ENCODE data around the gene SLF2.

Gene SLF2

DNA sequence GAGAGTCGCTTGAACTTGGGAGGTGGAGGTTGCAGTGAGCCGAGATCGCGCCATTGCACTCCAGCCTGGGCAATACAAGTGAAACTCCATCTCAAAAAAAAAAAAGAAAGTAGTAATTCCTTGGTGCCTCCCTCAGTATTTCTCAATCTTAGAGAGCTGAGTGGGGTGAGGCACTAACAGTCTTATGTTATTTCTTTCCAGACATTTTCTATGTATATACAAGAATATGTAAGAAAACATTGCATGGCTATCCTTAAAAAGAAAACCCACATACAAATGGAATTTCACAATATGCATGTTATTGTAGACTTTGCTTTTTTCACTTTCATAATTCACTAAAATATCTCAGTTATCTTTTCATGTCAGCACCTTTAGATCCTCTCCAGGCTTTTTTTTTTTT lies 13.6 kb upstream of the SLF2 start:
- no peak for DNase-seq

DNA sequence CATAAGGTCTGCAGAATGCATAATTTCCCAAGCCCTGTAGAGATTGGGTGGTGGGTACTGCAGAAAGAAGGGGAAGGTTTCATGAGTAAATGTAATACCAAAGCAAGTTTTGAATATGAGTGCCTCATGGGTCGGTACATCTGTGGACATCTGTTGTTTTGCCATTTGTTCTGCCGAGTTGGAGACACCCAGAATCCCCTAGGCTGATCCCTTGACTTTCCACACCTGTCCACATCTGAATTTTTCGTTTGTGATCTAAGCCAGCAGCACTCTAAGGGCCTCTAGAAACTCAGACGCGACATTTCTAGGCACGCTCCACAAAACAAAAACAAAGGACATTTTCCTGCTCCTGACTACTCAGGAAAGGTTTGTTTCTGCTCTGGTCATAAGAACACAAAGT lies 11.7 kb upstream of the SLF2 start:
- DNase-seq, result no peak

DNA sequence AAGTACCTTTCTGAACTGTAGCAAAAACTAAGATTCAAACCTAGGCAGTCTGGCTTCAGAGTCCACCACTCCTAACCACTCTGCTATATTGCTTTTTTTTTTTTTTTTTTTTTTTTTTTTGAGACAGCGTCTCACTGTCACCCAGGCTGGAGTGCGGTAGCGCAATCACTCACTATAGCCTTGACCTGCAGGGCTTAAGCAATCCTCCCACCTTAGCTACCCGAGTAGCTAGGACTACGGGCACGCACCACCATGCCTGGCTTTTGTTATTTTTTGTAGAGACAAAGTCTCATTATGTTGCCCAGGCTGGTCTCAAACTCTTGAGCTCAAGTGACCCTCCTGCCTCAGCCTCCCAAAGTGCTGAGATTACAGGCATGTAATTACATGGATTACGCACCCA lies 10.1 kb upstream of the SLF2 start:
- no peak for DNase-seq

DNA sequence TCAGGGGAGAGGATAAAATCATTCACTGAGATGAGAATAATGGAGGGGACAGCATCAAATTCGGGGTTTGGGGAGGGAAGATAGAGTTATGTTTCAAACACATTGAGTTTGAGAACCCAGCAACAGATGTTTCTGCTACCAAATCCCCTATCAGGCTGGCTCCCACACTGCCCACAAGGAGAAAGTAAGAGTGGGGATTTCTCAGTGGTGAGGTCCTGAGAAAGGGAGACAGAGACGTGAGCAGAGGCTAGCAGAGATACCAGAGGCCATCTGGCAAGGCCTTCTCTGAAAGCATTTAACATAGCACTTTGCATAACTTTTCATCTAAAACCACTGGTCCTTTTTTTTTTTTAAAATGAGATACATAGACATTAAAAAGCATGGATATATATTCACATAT lies 7.8 kb upstream of the SLF2 start:
- no peak for DNase-seq

DNA sequence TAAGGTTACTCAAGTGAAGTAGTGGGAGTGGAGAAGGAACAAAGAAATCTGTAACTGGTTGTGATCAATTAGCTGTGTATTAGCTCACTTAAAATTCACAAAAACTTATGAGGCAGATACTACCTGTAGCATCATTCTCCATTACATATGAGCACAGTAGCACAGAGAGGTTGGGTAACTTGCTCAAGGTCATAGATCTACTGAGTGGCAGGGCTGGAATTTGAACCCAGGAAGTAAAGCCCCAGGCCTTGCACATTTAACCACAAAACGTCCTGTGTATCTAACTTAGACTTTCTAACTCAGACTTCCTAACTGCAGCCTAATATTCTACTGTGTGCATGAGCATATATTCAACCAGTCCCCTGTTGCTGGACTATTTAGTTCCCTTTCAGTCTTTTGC lies 5.6 kb upstream of the SLF2 start:
- DNase-seq, result no peak

DNA sequence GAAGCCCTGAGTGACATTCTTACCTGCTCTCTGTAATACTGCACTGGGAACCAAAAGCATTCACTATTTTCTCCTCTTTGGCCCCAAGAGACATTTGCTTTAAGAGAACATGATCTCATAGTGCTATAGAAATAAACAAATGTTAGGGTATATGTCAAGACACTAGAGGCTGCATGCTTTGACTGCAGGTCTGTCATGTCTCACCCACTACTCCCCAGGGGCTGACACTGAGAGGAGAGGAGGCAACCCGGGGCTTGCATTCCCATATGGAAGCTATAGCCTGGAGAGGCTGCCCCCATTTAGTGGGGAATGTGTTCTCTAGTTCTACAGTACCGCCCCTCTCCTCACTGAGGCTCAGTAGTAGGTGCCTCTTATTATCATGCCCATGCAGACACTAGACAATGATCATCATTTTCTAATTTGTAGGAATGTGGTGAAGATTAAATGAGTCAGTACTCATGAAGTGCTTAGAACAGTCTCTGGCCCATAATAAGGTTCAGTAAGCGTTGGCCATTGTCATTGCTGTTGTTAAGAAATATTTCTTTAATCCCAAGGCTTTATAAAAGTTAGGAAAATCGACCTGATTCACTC lies 4.9 kb upstream of the SLF2 start:
- DNase-seq, result no peak

DNA sequence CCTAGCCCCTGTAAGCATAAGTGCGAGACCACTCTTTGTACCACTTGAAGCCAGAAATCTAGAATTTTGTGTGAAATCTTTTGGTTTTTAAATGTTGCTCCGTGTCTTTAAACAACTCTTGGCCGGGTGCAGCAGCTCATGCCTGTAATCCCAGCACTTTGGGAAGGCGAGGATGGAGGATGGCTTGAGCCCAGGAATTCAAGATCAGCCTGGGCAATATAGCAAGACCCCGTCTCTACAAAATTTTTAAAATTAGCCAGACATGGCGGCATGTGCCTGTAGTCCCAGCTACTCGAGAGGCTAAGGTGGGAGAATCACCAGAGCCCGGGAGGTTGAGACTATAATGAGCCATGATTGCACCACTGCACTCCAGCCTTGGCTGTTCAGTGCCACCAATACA lies 4.4 kb upstream of the SLF2 start:
- no peak for DNase-seq

DNA sequence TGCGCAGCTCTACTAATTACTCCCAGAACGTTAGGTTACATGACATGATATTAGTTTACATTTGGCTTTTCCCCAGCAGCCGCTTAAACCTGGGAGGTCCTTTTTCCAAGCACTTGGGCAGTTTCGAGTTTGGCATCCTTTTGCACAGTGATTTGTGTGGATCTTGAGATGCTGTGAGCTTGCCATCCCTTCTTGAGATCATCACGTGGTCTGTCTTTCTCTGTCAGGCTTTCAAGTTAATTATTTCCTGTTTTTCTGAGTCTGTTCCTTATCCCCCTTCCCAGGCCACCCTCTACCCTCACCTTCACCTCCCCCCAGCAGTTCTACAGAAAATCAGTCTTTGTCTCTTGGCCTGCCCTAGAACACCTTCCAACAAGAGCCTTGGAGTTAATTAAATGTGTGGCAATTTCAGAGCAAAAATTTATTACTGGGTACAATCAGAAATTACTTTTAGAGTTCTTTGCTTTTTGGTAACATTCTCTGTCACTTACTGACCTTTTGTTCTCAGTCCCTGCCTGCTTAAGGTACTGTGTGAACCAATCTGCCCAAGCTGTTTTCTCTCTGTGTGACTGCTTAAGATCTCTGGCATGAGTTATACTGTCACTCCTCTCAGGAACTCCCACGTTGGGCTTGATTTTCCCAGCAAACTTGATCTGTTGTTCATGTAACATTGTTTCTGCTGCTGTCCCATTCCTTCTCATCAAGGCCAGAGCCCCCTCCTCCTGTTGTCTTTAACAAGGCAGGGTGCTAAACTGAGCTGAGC lies 3.1 kb upstream of the SLF2 start:
- DNase-seq, result peak; percentile 54

DNA sequence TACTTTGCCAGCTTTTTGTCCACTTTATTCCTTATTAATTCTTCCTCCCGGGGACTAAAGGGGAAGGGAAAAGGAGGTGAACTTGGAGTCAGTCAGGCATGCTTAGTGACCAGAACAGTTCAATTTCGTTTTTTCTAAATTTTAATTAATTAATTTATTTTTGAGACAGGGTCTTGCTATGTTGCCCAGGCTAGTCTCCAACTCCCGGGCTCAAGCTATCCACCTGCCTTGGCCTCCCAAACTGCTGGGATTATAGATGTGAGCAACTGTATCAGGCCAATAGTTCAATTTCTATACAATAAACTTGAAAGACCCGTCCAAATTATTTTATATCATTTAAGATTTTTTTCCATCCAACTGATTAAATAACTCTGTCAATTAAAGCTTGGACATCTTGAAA lies 1.3 kb upstream of the SLF2 start:
- DNase-seq, result no peak

DNA sequence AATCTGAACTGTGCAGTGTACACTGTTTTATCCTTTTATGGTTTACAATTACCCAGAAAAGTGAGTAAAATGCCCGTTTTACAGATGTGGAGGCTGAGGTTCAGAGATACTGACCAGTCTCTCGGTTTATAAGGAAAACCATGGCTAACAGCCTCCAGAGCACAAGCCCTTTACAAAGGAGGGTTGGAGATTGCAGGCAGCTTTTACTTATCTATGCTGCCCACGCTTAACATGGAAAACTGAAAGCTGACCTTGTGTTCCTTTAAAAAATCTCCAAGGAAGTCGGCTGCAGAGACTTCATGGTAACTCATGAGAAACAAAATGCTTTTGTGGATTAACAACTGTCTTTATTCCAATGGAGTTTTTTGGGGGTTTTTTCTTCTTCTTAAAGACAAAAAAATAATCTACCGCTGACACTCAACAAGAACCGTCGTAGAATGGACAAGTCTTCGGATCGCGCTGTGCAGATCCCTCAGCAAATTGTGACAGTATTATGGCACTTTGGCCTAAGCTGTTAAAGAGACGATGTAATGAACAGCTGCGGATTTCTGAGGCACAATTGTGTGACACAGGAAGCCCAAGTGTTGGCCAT lies 654 bp upstream of the SLF2 start:
- no peak for DNase-seq

DNA sequence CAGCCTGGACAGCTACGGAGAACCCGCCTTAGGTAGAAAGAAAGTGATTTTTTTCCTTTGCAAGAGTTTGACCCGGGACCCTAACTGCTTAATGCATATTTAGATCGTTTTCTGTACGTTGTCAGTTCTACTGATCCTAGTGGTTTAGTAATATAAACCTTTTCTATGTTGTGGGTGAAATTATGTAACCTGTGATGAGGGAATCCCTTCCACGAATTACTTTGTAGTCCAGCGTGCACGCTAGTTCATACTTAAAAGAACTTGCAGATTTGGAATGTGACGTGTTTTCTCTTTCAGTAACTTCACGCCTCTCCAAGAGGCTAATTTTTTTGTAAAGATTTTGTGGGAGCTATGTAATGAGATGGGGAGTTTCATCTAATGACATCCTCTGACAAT lies 705 bp downstream of the SLF2 start:
- DNase-seq, result no peak

DNA sequence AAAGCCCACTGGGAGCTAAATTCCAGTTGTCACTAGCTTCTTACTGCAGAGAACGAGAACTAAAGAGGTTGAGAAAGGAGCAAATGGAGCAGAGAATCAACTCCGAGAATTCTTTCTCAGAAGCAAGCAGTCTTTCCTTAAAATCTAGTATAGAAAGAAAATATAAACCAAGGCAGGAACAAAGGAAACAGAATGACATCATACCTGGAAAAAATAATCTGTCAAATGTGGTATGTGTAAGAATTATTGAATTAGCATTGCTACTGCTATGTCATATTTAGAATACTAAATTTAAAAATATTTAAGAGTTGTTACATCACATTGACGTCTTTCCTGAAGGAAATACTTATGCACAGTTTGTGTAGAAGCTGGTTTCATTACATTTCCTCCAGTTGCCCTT lies 4.3 kb downstream of the SLF2 start:
- DNase-seq, result no peak

DNA sequence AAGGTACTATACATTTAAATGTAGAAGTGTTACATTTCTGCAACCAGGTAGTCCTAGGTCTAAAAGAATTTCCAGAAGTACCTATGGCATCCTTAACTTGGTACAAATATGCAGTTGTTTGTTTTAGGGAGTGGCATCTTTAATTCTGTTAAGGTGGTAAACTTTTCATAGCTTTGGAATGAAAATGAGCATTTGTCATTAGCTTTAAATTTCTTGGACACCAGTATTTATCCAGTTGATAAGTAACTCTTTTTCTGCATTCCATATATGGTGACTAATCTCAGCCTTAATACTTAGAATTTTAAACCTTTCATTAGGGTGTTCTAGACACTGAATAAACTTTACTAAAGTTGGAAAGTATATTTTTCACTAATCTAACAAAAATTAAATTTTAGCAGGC lies 10.8 kb downstream of the SLF2 start:
- no peak for DNase-seq

DNA sequence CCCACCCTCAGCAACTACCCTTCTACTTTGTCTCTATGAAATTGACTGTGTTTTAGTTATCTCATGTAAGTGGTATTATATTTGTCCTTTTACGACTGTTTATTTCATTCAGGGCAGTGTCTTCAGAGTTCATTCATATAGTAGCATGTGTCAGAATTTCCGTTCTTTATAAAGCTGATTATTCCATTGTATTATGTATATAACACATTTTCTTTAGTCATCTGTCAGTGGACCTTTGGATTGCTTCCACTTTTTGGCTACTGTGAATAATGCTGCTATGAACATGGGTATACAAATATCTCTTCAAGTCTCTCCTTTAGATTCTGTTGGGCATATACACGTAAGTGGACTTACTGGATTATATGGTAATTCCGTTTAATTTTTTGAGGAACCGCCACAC lies 14.5 kb downstream of the SLF2 start:
- DNase-seq, result no peak

DNA sequence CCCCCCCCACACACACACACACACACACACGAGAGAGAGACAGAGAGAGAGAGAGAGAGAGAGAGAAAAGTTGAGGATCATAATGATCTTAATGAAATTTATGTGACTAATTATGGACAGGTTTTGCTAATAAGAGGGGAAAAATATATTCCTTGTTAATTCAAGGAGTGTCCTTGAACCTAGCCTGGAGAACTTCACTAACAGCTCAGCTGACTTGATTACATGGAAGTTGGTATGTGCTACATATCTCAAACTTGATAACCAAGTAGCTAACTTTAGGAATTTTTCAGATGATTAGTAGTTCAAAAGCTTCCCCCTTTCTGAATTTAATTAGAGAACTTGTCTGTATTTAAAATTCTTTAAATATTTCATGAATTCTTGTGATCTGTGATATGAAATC lies 15.3 kb downstream of the SLF2 start:
- no peak for DNase-seq

DNA sequence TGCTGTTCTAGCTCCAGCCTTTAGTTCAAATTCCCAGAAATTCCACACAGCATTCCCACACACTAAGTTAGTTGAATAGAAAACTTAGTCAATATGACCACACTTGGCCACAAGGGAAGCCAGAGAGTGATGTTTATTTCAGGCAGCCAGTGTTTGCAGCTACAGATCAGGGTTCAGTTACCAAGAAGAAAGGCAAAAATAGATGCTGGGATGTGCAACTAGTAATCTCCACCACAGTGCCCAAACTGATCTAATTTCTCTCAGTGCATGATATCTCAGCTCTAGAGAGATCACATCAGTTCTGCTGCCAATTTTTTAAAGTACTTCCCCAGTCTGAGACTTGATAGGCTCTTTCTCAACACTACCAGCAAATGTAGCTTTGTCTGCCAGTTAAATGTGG lies 17.6 kb downstream of the SLF2 start:
- DNase-seq, result no peak

DNA sequence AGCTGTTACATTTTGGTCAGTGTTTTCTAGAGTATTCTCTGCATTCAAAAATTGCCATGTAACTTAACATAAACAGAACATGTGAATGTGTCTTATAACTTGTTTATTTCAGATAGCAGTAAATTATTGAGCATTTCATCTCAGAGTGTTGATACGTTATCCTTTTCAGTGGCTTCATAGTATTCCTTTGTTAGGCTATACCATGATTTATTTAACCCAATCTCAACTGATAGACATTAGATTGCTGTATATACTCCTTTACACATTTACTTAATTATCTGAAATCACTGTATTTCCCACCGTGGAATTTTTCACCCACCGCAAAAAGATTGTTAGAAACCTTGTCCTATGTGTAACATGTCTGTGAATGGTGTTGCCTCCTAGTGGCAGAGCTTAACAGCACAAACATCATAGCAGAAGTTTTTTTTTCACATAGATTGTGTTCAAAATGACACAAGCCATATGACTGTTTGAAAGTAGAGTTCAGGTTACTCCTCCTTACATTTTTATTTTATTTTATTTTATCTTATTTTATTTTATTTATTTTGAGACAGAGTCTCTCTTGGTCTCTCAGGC lies 21.4 kb downstream of the SLF2 start:
- no peak for DNase-seq

DNA sequence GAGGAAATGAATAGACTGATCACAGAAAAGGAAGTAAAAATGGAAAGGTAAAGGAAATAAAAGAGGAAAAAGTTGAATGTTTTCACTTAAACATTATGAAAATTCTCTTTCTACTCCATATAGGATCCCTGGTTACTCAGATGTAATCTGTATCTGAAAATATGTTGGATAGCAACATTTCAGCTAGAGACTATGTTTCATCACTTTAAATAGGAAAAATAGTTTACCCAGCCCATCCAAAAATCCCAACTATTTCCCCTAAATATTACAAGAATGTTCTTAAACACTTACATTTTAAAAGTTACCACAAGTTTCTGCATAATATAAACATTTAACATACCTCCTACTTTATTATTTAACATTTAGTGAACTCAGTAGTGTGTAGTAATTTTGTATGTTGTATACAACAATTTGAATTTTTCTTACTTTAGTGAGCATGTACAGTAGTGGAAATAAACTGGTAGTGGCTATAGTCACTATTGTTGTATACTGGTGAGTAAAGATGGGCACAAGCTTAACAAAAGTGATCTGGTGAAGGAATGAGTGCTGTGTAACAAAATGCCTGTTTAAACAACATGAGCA lies 27.1 kb downstream of the SLF2 start:
- DNase-seq, result no peak

DNA sequence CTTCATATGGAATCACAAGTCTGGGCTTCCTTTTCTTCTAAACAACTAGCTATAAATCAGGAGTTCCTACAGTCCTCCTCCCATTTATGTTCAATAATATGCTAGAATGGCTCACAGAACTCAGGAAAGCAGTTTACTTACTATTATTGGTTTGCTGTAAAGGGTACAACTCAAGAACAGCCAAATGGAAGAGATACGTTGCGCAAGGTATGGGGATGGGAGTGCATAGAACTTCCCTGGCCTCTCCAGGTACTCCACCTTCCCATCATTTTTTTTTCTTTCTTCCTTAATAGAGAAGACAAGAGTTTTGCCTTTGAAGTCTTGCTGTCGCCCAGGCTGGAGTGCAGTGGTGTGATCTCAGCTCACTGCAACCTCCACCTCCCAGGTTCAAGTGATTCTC lies 29.5 kb downstream of the SLF2 start:
- DNase-seq, result no peak

DNA sequence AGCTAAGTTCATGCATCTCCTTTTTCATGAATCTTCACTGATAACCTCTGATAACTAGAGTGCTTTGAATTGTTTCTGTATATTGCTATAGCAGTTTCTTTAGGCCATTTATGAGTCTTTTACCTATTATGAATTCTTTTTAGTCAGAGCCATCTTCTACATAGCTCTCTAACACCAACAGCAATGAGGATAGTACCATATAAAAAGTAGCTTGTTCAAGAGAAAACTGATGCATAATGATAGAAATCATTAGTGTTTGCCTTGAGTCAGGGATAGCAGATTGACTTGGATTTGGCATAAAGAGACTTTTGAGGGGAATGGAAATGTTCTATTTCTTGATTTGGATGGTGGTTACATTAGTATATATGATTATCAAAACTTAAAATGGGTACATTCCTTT lies 30.7 kb downstream of the SLF2 start:
- no peak for DNase-seq

DNA sequence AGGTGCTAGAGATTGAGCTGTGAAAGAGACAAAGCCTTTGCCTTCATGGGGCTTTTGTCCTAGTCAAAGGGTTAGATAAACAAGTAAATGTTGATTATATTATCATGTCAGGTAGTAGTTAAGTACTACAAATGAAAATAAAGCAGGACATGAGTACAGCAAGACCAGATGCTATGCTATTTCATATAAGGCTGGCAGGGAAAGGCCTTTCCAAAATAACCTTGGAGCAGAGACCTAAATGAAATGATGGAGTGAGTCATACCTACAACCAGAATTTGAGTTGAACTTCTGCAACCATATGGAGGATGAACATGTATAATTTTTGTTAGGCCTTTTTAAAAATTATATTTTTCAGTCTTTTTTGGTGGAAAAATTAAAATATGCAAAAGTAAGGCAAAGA lies 33.0 kb downstream of the SLF2 start:
- no peak for DNase-seq

DNA sequence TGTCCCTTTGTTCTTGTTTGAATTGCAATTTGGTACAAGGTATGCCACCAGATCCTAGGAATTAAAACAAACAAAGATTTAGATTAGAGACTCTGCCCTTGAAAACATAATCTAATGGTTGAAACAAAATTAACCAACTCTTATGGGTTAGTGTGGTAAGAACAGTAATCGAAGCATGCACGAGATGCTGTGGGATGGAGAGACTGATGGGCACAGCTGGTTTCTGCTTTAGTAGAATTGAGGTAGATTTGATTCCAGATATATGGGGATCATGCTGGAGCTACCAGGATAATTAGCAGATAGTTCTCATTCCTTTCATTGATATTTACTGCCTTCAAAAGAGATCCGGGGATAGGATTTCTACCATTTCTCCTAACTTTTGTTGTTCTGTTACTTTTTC lies 36.2 kb downstream of the SLF2 start:
- DNase-seq, result no peak

DNA sequence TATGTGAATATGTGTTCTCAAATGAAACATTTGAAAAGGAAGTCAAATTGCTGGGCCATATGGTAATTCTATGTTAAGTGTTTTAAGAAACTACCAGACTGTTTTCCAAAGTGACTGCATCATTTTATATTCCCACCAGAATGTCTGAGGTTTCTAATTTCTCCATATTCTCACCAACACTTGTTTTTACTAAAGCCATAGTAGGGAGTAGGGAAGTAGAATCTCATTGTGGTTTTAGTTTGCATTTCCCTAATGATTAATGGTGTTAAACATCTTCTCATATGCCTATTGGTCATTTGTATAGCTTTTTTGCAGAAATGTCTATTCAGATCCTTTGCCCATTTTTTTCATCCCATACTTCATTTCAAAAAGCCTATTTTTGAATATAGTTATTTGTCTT lies 47.5 kb downstream of the SLF2 start:
- DNase-seq, result no peak

All from right kidney (tissue), 1 donor.